K562 (cell line): Measurements from ENCODE around the gene PRRC2A. TPM values are rescaled to one million over a fixed set of nuclear protein-coding genes. Genes with fewer than 3 reads are reported as not detected.

Experiments used
- ARNT ChIP-seq, 2 experiments: fragments of 450-650 bp; IDR thresholded peaks; 2 replicates each; pipeline ENCODE4 v1.6.1; 2016; ENCODE audit warnings: mild to moderate bottlenecking in 1 of 2
- EHMT2 ChIP-seq: fragments of 450-650 bp; IDR thresholded peaks from 2 replicates; pipeline ENCODE4 v1.6.1; 2018; ENCODE audit warnings: antibody characterized with exemption
- EP400 ChIP-seq: fragments of 450-650 bp; IDR thresholded peaks from 2 replicates; pipeline ENCODE4 v1.6.1; 2017; ENCODE audit warnings: antibody characterized with exemption, mild to moderate bottlenecking, moderate library complexity
- ETS1 ChIP-seq: conservative IDR thresholded peaks from 2 replicates; pipeline ENCODE4 v1.6.1; 2011; ENCODE audit warnings: low read depth, mild to moderate bottlenecking, low read length; ENCODE audit not compliant: control insufficient read depth
- GATAD2B ChIP-seq: fragments of 450-650 bp; IDR thresholded peaks from 2 replicates; pipeline ENCODE4 v1.6.1; 2017; ENCODE audit warnings: mild to moderate bottlenecking, borderline replicate concordance
- HIVEP1 ChIP-seq: fragments of 250-450 bp; sonication (Bioruptor Pico); IDR thresholded peaks from 2 replicates; pipeline ENCODE4 v1.4.0; 2020; ENCODE audit warnings: mild to moderate bottlenecking
- HMG20B ChIP-seq: fragments of 250-450 bp; sonication (Bioruptor Pico); IDR thresholded peaks from 2 replicates; pipeline ENCODE4 v1.5.0; 2021; ENCODE audit warnings: mild to moderate bottlenecking
- HOXB6 ChIP-seq: fragments of 250-450 bp; sonication (Bioruptor Pico); IDR thresholded peaks from 2 replicates; pipeline ENCODE4 v1.5.1; 2022; ENCODE audit warnings: mild to moderate bottlenecking, borderline replicate concordance
- MBD1 ChIP-seq: fragments of 250-450 bp; sonication (Bioruptor Pico); IDR thresholded peaks from 2 replicates; pipeline ENCODE4 v1.8.0; 2022; ENCODE audit warnings: inconsistent platforms
- POLR2AphosphoS2 ChIP-seq: IDR thresholded peaks from 2 replicates; pipeline ENCODE4 v1.6.1; 2012; ENCODE audit warnings: low read length, improper control_type of control experiment
- RFX5 ChIP-seq: IDR thresholded peaks from 2 replicates; pipeline ENCODE4 v1.6.1; 2011; ENCODE audit warnings: low read depth, mild to moderate bottlenecking, improper control_type of control experiment, low read length
- THRAP3 ChIP-seq: fragments of 450-650 bp; IDR thresholded peaks from 2 replicates; pipeline ENCODE4 v1.6.1; 2016; ENCODE audit warnings: mild to moderate bottlenecking, inconsistent platforms, borderline replicate concordance
- TRIM25 ChIP-seq: fragments of 450-650 bp; IDR thresholded peaks from 2 replicates; pipeline ENCODE4 v1.7.0; 2016; ENCODE audit warnings: borderline replicate concordance
- U2AF1 ChIP-seq: fragments of 200-400 bp; formaldehyde crosslinking; optimal IDR thresholded peaks from 2 replicates; pipeline ENCODE3; 2017; ENCODE audit warnings: mild to moderate bottlenecking, low read depth, low read length, moderate library complexity
- ZBTB26 ChIP-seq: fragments of 450-650 bp; formaldehyde crosslinking; IDR thresholded peaks from 2 replicates; pipeline ENCODE4 v1.4.0; 2022; ENCODE audit warnings: missing genetic modification characterization
- ZC3H11A ChIP-seq: IDR thresholded peaks from 2 replicates; pipeline ENCODE4 v1.6.1; 2012; ENCODE audit warnings: low read depth, low read length, improper control_type of control experiment
- ZFPM2 ChIP-seq: fragments of 250-450 bp; sonication (Bioruptor Pico); IDR thresholded peaks from 2 replicates; pipeline ENCODE4 v1.5.1; 2022; ENCODE audit warnings: mild to moderate bottlenecking
- ZNF124 ChIP-seq: sonication (generic); formaldehyde crosslinking; IDR thresholded peaks from 2 replicates; pipeline ENCODE4 v1.8.1; 2022; ENCODE audit warnings: missing genetic modification reagents
- polyA plus RNA-seq, 8 experiments: library from polyadenylated mRNA; depleted of rRNA in 4 of 8; stranded (reverse) in 5 of 8; unstranded in 3 of 8; fragments of >200 nt; fragmentation: Nextera tagmentation in 2 of 8; fragmentation: Illumina TruSeq in 1 of 8; extraction: Ambion mirVana in 2 of 8; extraction: Trizol in 1 of 8; gene quantifications; 2 replicates each; pipeline versions ENCODE4 v1.2.1 to v1.2.3, GENCODE V29; 2011 to 2014; ENCODE audit warnings: inconsistent platforms in 1 of 8, missing spikeins in 1 of 8
- total RNA-seq, 7 experiments: library from RNA; depleted of rRNA in 6 of 7; stranded (reverse); fragments of >200 nt in 6 of 7; fragmentation: Illumina TruSeq in 2 of 7; extraction: Trizol in 2 of 7; gene quantifications; 2 replicates each; pipeline versions ENCODE4 v1.2.1 to v1.2.3, GENCODE V29; 2011 to 2021; ENCODE audit warnings: low replicate concordance in 1 of 7
- TF ChIP-seq, protein P1 (sequence below): fragments of 450-650 bp; IDR thresholded peaks from 2 replicates; pipeline ENCODE4 v1.6.1; 2018; ENCODE audit warnings: mild to moderate bottlenecking, low read depth; ENCODE audit not compliant: partially characterized antibody
- TF ChIP-seq, protein P2 (sequence below): fragments of 250-450 bp; sonication (Bioruptor Pico); IDR thresholded peaks from 2 replicates; pipeline ENCODE4 v1.9.0; 2021; ENCODE audit warnings: mild to moderate bottlenecking

Gene PRRC2A
- total and polyA plus RNA-seq, 9 of the 15 experiments (the other 6 are each of a cell fraction or from before 2014, with no cell fraction given) = 1.0 to 332 (median 63.0) TPM

DNA sequence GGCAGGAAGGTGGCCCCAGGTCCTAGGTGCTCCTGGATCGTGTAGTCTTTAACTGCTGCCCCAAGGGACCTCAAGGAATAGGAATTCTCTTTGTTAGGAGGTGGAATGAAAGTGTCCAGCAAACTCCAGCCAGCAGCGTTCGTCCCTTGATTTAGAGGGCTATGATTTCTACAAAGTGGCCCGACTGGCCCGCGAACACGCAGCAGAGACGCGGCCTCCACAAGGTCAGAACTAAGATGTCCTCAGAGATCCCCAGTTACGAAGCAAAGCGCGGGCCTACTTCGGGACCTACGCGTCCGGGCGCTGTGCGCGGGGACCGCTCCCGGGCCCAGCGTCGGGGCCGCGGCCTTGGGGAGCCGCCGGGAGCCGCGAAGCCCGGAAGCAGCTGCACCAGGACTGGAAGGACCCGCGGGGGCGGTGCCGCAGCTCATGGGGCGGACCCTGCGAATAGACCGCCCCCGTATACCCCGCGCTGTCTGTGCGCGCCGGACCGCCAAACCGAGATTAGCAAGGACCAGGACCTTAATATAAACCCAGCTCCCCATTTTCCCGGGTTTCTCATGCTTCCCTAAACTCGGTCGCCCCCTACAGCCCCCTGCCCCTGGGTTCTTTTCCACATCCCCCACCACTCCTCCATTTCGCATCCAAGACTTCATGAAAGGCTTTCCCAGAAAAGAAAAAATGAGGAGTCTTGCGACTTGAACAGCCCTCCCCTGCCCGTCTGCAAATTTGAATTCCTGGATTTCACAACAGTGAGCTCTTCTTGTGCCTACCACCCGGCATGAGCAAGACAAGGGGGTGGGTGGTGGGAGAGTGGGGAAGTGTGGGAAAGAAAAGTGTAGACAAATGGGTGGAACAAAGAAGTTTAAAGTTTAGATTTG is 40.1 kb downstream of the PRRC2A start, which contains the start of gene C6orf47 (continued):
- peak; percentile 91 for TF ChIP-seq ETS1
- peak; percentile 99 for TF ChIP-seq POLR2AphosphoS2
- TF ChIP-seq EP400 = no peak
- 0 out of 2 replicates have a peak, but pooled peaks have one; percentile 81 for TF ChIP-seq ZBTB26 (CRISPR knock-in tag)
- peak; percentile 75; the same call in 1 of the 2 replicates for TF ChIP-seq TRIM25
- TF ChIP-seq EHMT2 = no peak
- 0 out of 2 replicates have a peak, but pooled peaks have one; percentile 30 for TF ChIP-seq HOXB6 (CRISPR knock-in tag)
- no peak for TF ChIP-seq THRAP3
- no peak for TF ChIP-seq GATAD2B
- no peak for TF ChIP-seq MBD1
- TF ChIP-seq ZFPM2 (CRISPR knock-in tag) = peak; percentile 93
- 0 out of 2 replicates have a peak, but pooled peaks have one; percentile 43 for TF ChIP-seq HIVEP1 (CRISPR knock-in tag)
- TF ChIP-seq HMG20B (CRISPR knock-in tag) = peak; percentile 96
- TF ChIP-seq ZC3H11A = 0 out of 2 replicates have a peak, but pooled peaks have one; percentile 12
- TF ChIP-seq U2AF1 = no peak
- TF ChIP-seq ARNT (IDR thresholded peaks at IDR 0.05) = peak in 1 of 2 experiments; percentile 62; a peak in 1 of 4 replicates
- no peak for TF ChIP-seq ZNF124 (CRISPR knock-in tag)
- TF ChIP-seq, protein P1, sequence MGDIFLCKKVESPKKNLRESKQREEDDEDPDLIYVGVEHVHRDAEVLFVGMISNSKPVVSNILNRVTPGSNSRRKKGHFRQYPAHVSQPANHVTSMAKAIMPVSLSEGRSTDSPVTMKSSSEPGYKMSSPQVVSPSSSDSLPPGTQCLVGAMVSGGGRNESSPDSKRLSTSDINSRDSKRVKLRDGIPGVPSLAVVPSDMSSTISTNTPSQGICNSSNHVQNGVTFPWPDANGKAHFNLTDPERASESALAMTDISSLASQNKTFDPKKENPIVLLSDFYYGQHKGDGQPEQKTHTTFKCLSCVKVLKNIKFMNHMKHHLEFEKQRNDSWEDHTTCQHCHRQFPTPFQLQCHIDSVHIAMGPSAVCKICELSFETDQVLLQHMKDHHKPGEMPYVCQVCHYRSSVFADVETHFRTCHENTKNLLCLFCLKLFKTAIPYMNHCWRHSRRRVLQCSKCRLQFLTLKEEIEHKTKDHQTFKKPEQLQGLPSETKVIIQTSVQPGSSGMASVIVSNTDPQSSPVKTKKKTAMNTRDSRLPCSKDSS = no peak
- TF ChIP-seq, protein P2, sequence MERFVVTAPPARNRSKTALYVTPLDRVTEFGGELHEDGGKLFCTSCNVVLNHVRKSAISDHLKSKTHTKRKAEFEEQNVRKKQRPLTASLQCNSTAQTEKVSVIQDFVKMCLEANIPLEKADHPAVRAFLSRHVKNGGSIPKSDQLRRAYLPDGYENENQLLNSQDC (CRISPR knock-in tag) = no peak; the same call in 1 of the 2 replicates
- TF ChIP-seq RFX5 = no peak
